A673 (cell line): ENCODE measurements around the gene MRPL54.

Experiments
- CTCF ChIP-seq: fragments of 300-800, 200-600 bp; sonication (generic); conservative IDR thresholded peaks from 2 replicates; pipeline ENCODE4 v1.5.1; 2017; ENCODE audit warnings: low read depth, mild to moderate bottlenecking, antibody characterized with exemption, low read length, moderate library complexity, mixed read lengths
- EZH2 ChIP-seq: fragments of 200-600 bp; sonication (generic); IDR thresholded peaks from 2 replicates; pipeline ENCODE4 v1.6.1; 2017; ENCODE audit warnings: borderline replicate concordance, low read depth, mild to moderate bottlenecking, mixed read lengths, antibody characterized with exemption, low read length; ENCODE audit not compliant: poor library complexity, severe bottlenecking

- no peak for TF ChIP-seq CTCF
- no peak for TF ChIP-seq EZH2
Measured at GRCh38 chr19:3721131-3721886, 41.2 kb upstream of the MRPL54 start.
